ENCODE results near the gene SEMA3E.

DNA sequence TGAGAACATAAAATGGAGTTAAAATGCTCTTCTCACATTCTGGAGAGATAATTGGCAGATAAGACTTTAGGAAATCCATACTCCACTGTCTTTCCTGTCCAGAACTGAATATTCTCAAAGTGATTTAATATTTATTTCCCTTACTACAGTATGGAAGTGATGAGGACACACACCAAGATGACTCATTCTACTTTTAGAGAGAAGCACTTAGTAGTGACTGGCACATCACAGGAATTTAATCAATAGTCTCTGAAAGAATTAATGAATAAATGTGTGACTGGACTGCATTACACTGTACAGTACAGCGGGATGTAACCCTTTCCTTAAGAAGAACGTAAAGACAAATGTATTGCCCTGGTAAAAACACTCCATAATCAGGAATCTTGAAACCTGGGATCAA, 116.7 kb downstream of the SEMA3E start:
- TF ChIP-seq, protein P1, sequence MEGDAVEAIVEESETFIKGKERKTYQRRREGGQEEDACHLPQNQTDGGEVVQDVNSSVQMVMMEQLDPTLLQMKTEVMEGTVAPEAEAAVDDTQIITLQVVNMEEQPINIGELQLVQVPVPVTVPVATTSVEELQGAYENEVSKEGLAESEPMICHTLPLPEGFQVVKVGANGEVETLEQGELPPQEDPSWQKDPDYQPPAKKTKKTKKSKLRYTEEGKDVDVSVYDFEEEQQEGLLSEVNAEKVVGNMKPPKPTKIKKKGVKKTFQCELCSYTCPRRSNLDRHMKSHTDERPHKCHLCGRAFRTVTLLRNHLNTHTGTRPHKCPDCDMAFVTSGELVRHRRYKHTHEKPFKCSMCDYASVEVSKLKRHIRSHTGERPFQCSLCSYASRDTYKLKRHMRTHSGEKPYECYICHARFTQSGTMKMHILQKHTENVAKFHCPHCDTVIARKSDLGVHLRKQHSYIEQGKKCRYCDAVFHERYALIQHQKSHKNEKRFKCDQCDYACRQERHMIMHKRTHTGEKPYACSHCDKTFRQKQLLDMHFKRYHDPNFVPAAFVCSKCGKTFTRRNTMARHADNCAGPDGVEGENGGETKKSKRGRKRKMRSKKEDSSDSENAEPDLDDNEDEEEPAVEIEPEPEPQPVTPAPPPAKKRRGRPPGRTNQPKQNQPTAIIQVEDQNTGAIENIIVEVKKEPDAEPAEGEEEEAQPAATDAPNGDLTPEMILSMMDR (IDR thresholded peaks at IDR 0.05) = no peak
- TF ChIP-seq POLR2AphosphoS5 (IDR thresholded peaks at IDR 0.05) = no peak
- no peak for TF ChIP-seq POLR2A (IDR thresholded peaks at IDR 0.05; ENCODE audit: low read depth)
- no peak for TF ChIP-seq EP300 (IDR thresholded peaks at IDR 0.05)
